ENCODE measurements around the gene TSPAN10.

GRCh38 chr17:81691608-81692007 lies 54.6 kb downstream of the TSPAN10 start:
- no peak for TF ChIP-seq CTCF (IDR thresholded peaks at IDR 0.05)
- TF ChIP-seq POLR2A (IDR thresholded peaks at IDR 0.05), result no peak

Measured in heart left ventricle (tissue), 13 donors.